ENCODE data around the gene SGSM2. TPM values are rescaled to one million over a fixed set of nuclear protein-coding genes. Genes with fewer than 3 reads are reported as not detected.

The SGSM2 gene
- total and polyA plus RNA-seq, 2 of the 8 experiments (the other 6 are each of a cell fraction or from before 2014, with no cell fraction given) = 44.5 to 77.7 TPM

- no peak for TF ChIP-seq CHD7 (IDR thresholded peaks at IDR 0.05; ENCODE audit: insufficient replicate concordance, low read length)
Measured at GRCh38 chr17:2423271-2423670, 86.0 kb downstream of the SGSM2 start (continued).

All from H1 (cell line).